GM23338 (cell line): Measurements from ENCODE around the gene SCN9A. TPM values are rescaled to one million over a fixed set of nuclear protein-coding genes. Genes with fewer than 3 reads are reported as not detected.

Experiments
- ATAC-seq: fragments of 200-7000 bp; cut with Tn5 transposase; 3 replicates; pipeline ENCODE4 v1.9.1; 2020
- DNase-seq: peaks from one replicate; pipeline ENCODE4 v3.0.0-alpha.2; 2015; ENCODE audit warnings: low spot score
- H2AFZ ChIP-seq: fragments of 200-600 bp; sonication (generic); 2 replicates; pipeline ENCODE4 v1.8.0; 2016; ENCODE audit warnings: antibody characterized with exemption, mild to moderate bottlenecking, moderate library complexity
- H3F3A ChIP-seq: fragments of 200-600 bp; sonication (generic); replicated peaks from 2 replicates; pipeline ENCODE4 v1.8.0; 2017; ENCODE audit warnings: antibody characterized with exemption, mixed run types, low read depth
- H3K27ac ChIP-seq: fragments of 200-600 bp; sonication (generic); 2 replicates; pipeline ENCODE4 v1.6.1; 2016; ENCODE audit warnings: low read depth
- H3K27me3 ChIP-seq: fragments of 200-600 bp; sonication (generic); 2 replicates; pipeline ENCODE4 v1.8.0; 2016; ENCODE audit warnings: mild to moderate bottlenecking, mixed run types, moderate library complexity; ENCODE audit not compliant: insufficient read depth
- H3K36me3 ChIP-seq: fragments of 200-600 bp; sonication (generic); 2 replicates; pipeline ENCODE4 v1.8.0; 2016; ENCODE audit warnings: mild to moderate bottlenecking; ENCODE audit not compliant: insufficient read depth
- H3K4me1 ChIP-seq: fragments of 200-600 bp; sonication (generic); 2 replicates; pipeline ENCODE4 v1.8.0; 2016; ENCODE audit warnings: mild to moderate bottlenecking, moderate library complexity; ENCODE audit not compliant: insufficient read depth
- H3K4me2 ChIP-seq: fragments of 200-600 bp; sonication (generic); 2 replicates; pipeline ENCODE4 v1.7.1; 2017; ENCODE audit warnings: mixed run types
- H3K4me3 ChIP-seq: fragments of 200-600 bp; sonication (generic); 2 replicates; pipeline ENCODE4 v1.6.1; 2016; ENCODE audit warnings: mixed run types
- H3K79me2 ChIP-seq: fragments of 200-600 bp; sonication (generic); replicated peaks from 2 replicates; pipeline ENCODE4 v1.8.0; 2017; ENCODE audit warnings: mild to moderate bottlenecking; ENCODE audit not compliant: insufficient read depth
- H3K9me2 ChIP-seq: fragments of 200-600 bp; sonication (generic); 2 replicates; pipeline ENCODE4 v1.8.0; 2017; ENCODE audit not compliant: insufficient read depth
- H4K20me1 ChIP-seq: fragments of 200-600 bp; sonication (generic); replicated peaks from 2 replicates; pipeline ENCODE4 v1.8.0; 2017; ENCODE audit warnings: mild to moderate bottlenecking; ENCODE audit not compliant: insufficient read depth
- H3K27ac Mint-ChIP-seq: 2 replicates; pipeline ENCODE4 v1.8.0; 2020; ENCODE audit warnings: inconsistent platforms, mild to moderate bottlenecking, moderate library complexity, mixed read lengths
- H3K27me3 Mint-ChIP-seq: 3 replicates; pipeline ENCODE4 v1.8.0; 2022; ENCODE audit warnings: low read depth, mild to moderate bottlenecking, moderate library complexity, mixed read lengths, inconsistent platforms; ENCODE audit not compliant: insufficient read depth, poor library complexity
- H3K36me3 Mint-ChIP-seq: 3 replicates; pipeline ENCODE4 v1.8.0; 2021; ENCODE audit warnings: low read depth, mild to moderate bottlenecking, inconsistent platforms, moderate library complexity, mixed read lengths
- H3K4me1 Mint-ChIP-seq: 3 replicates; pipeline ENCODE4 v1.8.0; 2020; ENCODE audit warnings: mild to moderate bottlenecking, inconsistent platforms, mixed read lengths
- H3K4me3 Mint-ChIP-seq: 3 replicates; pipeline ENCODE4 v1.8.0; 2021; ENCODE audit warnings: moderate library complexity, mild to moderate bottlenecking, inconsistent platforms, mixed read lengths
- H3K9me3 Mint-ChIP-seq: 3 replicates; pipeline ENCODE4 v1.8.0; 2020; ENCODE audit warnings: moderate library complexity, mild to moderate bottlenecking, inconsistent platforms, mixed read lengths
- CREB1 ChIP-seq: fragments of 250-450 bp; sonication (Bioruptor Pico); IDR thresholded peaks from 2 replicates; pipeline ENCODE4 v1.5.0; 2020; ENCODE audit warnings: low read depth, mild to moderate bottlenecking, moderate library complexity
- CTCF ChIP-seq, 2 experiments: fragments of 200-600 bp in 1 of 2; sonication (generic) in 1 of 2; conservative IDR thresholded peaks; 2 replicates each; pipeline versions ENCODE4 v1.5.1 to v1.6.1; 2016 to 2017; ENCODE audit warnings: antibody characterized with exemption in 2 of 2, low read depth in 2 of 2, mild to moderate bottlenecking in 2 of 2, moderate library complexity in 1 of 2
- ETS1 ChIP-seq: IDR thresholded peaks from 2 replicates; pipeline ENCODE4 v1.6.1; 2016; ENCODE audit warnings: antibody characterized with exemption
- EZH2 ChIP-seq: fragments of 200-600 bp; sonication (generic); IDR thresholded peaks from one replicate; pipeline ENCODE4 v1.8.0; 2017; ENCODE audit warnings: antibody characterized with exemption, mild to moderate bottlenecking, low read depth; ENCODE audit not compliant: unreplicated experiment
- EZH2phosphoT487 ChIP-seq: fragments of 200-600 bp; sonication (generic); IDR thresholded peaks from one replicate; pipeline ENCODE4 v1.8.1; 2018; ENCODE audit warnings: antibody characterized with exemption; ENCODE audit not compliant: unreplicated experiment
- JUNB ChIP-seq: IDR thresholded peaks from one replicate; pipeline ENCODE4 v1.6.1; 2016; ENCODE audit warnings: antibody characterized with exemption; ENCODE audit not compliant: unreplicated experiment
- NANOG ChIP-seq: IDR thresholded peaks from 2 replicates; pipeline ENCODE4 v1.6.1; 2016; ENCODE audit warnings: antibody characterized with exemption, borderline replicate concordance
- POLR2AphosphoS5 ChIP-seq: IDR thresholded peaks from 2 replicates; pipeline ENCODE4 v1.6.1; 2016; ENCODE audit warnings: antibody characterized with exemption, low read depth
- STAT1 ChIP-seq: IDR thresholded peaks from one replicate; pipeline ENCODE4 v1.6.1; 2016; ENCODE audit warnings: antibody characterized with exemption; ENCODE audit not compliant: unreplicated experiment
- ZNF114 ChIP-seq: fragments of 250-450 bp; sonication (Bioruptor Pico); IDR thresholded peaks from 2 replicates; pipeline ENCODE4 v1.5.0; 2020; ENCODE audit warnings: mild to moderate bottlenecking, moderate library complexity
- ZNF331 ChIP-seq: fragments of 250-450 bp; sonication (Bioruptor Pico); IDR thresholded peaks from 2 replicates; pipeline ENCODE4 v1.5.0; 2020; ENCODE audit warnings: low read depth, mild to moderate bottlenecking, moderate library complexity
- polyA plus RNA-seq: library from polyadenylated mRNA; unstranded; fragments of >200 nt; fragmentation: Nextera tagmentation; extraction: Ambion mirVana; gene quantifications from 2 replicates; pipeline ENCODE4 v1.2.1, GENCODE V29; 2016
- total RNA-seq: library from RNA; depleted of rRNA; stranded (reverse); fragments of >200 nt; shearing (Covaris generic); gene quantifications from 2 replicates; pipeline ENCODE4 v1.2.3, GENCODE V29; 2014
- TF ChIP-seq, protein P1 (sequence below): fragments of 250-450 bp; sonication (Bioruptor Pico); IDR thresholded peaks from 2 replicates; pipeline ENCODE4 v1.5.0; 2020; ENCODE audit warnings: mild to moderate bottlenecking, moderate library complexity
- TF ChIP-seq, protein P2 (sequence below): IDR thresholded peaks from one replicate; pipeline ENCODE4 v1.6.1; 2018; ENCODE audit warnings: antibody characterized with exemption; ENCODE audit not compliant: unreplicated experiment

Gene SCN9A
- total and polyA plus RNA-seq, 2 experiments from 2014 or later, result 8.8 to 9.5 TPM

GRCh38 chr2:166337932-166338331 is 37.8 kb downstream of the SCN9A start:
- TF ChIP-seq EZH2phosphoT487 (no peak), CREB1 (no peak), ETS1 (no peak), STAT1 (no peak), CTCF (conservative IDR thresholded peaks at IDR 0.05; ENCODE audit: low read depth in 2 of 2) (no peak), POLR2AphosphoS5 (no peak), ZNF331 (CRISPR knock-in tag) (no peak), ZNF114 (no peak), EZH2 (no peak), JUNB (no peak), NANOG (no peak)
- TF ChIP-seq, protein P1, sequence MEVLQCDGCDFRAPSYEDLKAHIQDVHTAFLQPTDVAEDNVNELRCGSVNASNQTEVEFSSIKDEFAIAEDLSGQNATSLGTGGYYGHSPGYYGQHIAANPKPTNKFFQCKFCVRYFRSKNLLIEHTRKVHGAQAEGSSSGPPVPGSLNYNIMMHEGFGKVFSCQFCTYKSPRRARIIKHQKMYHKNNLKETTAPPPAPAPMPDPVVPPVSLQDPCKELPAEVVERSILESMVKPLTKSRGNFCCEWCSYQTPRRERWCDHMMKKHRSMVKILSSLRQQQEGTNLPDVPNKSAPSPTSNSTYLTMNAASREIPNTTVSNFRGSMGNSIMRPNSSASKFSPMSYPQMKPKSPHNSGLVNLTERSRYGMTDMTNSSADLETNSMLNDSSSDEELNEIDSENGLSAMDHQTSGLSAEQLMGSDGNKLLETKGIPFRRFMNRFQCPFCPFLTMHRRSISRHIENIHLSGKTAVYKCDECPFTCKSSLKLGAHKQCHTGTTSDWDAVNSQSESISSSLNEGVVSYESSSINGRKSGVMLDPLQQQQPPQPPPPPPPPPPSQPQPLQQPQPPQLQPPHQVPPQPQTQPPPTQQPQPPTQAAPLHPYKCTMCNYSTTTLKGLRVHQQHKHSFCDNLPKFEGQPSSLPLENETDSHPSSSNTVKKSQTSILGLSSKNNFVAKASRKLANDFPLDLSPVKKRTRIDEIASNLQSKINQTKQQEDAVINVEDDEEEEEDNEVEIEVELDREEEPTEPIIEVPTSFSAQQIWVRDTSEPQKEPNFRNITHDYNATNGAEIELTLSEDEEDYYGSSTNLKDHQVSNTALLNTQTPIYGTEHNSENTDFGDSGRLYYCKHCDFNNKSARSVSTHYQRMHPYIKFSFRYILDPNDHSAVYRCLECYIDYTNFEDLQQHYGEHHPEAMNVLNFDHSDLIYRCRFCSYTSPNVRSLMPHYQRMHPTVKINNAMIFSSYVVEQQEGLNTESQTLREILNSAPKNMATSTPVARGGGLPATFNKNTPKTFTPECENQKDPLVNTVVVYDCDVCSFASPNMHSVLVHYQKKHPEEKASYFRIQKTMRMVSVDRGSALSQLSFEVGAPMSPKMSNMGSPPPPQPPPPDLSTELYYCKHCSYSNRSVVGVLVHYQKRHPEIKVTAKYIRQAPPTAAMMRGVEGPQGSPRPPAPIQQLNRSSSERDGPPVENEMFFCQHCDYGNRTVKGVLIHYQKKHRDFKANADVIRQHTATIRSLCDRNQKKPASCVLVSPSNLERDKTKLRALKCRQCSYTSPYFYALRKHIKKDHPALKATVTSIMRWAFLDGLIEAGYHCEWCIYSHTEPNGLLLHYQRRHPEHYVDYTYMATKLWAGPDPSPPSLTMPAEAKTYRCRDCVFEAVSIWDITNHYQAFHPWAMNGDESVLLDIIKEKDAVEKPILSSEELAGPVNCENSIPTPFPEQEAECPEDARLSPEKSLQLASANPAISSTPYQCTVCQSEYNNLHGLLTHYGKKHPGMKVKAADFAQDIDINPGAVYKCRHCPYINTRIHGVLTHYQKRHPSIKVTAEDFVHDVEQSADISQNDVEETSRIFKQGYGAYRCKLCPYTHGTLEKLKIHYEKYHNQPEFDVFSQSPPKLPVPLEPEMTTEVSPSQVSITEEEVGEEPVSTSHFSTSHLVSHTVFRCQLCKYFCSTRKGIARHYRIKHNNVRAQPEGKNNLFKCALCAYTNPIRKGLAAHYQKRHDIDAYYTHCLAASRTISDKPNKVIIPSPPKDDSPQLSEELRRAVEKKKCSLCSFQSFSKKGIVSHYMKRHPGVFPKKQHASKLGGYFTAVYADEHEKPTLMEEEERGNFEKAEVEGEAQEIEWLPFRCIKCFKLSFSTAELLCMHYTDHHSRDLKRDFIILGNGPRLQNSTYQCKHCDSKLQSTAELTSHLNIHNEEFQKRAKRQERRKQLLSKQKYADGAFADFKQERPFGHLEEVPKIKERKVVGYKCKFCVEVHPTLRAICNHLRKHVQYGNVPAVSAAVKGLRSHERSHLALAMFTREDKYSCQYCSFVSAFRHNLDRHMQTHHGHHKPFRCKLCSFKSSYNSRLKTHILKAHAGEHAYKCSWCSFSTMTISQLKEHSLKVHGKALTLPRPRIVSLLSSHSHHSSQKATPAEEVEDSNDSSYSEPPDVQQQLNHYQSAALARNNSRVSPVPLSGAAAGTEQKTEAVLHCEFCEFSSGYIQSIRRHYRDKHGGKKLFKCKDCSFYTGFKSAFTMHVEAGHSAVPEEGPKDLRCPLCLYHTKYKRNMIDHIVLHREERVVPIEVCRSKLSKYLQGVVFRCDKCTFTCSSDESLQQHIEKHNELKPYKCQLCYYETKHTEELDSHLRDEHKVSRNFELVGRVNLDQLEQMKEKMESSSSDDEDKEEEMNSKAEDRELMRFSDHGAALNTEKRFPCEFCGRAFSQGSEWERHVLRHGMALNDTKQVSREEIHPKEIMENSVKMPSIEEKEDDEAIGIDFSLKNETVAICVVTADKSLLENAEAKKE (CRISPR knock-in tag), result no peak
- TF ChIP-seq, protein P2, sequence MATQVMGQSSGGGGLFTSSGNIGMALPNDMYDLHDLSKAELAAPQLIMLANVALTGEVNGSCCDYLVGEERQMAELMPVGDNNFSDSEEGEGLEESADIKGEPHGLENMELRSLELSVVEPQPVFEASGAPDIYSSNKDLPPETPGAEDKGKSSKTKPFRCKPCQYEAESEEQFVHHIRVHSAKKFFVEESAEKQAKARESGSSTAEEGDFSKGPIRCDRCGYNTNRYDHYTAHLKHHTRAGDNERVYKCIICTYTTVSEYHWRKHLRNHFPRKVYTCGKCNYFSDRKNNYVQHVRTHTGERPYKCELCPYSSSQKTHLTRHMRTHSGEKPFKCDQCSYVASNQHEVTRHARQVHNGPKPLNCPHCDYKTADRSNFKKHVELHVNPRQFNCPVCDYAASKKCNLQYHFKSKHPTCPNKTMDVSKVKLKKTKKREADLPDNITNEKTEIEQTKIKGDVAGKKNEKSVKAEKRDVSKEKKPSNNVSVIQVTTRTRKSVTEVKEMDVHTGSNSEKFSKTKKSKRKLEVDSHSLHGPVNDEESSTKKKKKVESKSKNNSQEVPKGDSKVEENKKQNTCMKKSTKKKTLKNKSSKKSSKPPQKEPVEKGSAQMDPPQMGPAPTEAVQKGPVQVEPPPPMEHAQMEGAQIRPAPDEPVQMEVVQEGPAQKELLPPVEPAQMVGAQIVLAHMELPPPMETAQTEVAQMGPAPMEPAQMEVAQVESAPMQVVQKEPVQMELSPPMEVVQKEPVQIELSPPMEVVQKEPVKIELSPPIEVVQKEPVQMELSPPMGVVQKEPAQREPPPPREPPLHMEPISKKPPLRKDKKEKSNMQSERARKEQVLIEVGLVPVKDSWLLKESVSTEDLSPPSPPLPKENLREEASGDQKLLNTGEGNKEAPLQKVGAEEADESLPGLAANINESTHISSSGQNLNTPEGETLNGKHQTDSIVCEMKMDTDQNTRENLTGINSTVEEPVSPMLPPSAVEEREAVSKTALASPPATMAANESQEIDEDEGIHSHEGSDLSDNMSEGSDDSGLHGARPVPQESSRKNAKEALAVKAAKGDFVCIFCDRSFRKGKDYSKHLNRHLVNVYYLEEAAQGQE, result no peak
- H3K27me3 ChIP-seq, result no peaks in the 10 kb centered on the region
- H3K36me3 Mint-ChIP-seq, result no peaks in the 10 kb centered on the region
- DNase-seq (peak; percentile 43), ATAC-seq (no peak)
- peaks cover 17% of the 10 kb centered on the region for H3K4me1 ChIP-seq
- H4K20me1 ChIP-seq, result no peaks in the 10 kb centered on the region
- peaks cover 2% of the 10 kb centered on the region for H3K27me3 Mint-ChIP-seq
- no peak overlapping the region for H3K4me2 ChIP-seq
- no peak overlapping the region for H3K4me3 Mint-ChIP-seq
- H3K79me2 ChIP-seq, result no peaks in the 10 kb centered on the region
- no peak overlapping the region for H2AFZ ChIP-seq
- no peak overlapping the region for H3K4me3 ChIP-seq
- H3K9me3 Mint-ChIP-seq, result no peaks in the 10 kb centered on the region
- H3F3A ChIP-seq, result no peaks in the 10 kb centered on the region
- no peak overlapping the region for H3K27ac ChIP-seq
- no peaks in the 10 kb centered on the region for H3K36me3 ChIP-seq
- no peaks in the 10 kb centered on the region for H3K9me2 ChIP-seq
- H3K27ac Mint-ChIP-seq, result no peak overlapping the region
- H3K4me1 Mint-ChIP-seq, result peaks cover 27% of the 10 kb centered on the region
